Stomach (tissue), 4 donors: ENCODE measurements around the gene PNMA6E.

Experiments used
- CTCF ChIP-seq, 7 experiments: fragments of 450-650 bp in 4 of 7; fragments of 200-600 bp in 3 of 7; sonication (generic) in 3 of 7; IDR thresholded peaks; one replicate each; pipeline ENCODE4 v1.5.1; 2016 to 2019; ENCODE audit warnings: antibody characterized with exemption in 7 of 7, control low read depth in 2 of 7, mild to moderate bottlenecking in 1 of 7
- EP300 ChIP-seq: sonication (generic); formaldehyde crosslinking; IDR thresholded peaks from one replicate; pipeline ENCODE4 v1.6.1; 2017; ENCODE audit warnings: antibody characterized with exemption
- POLR2A ChIP-seq, 4 donors: fragments of 450-650 bp; IDR thresholded peaks; one replicate each; pipeline ENCODE4 v1.6.1; 2016; ENCODE audit warnings: antibody characterized with exemption in 4 of 4, control low read depth in 2 of 4, mild to moderate bottlenecking in 1 of 4, moderate library complexity in 1 of 4

GRCh38 chrX:153380691-153381090 lies 20.5 kb downstream of the PNMA6E start:
- TF ChIP-seq CTCF (IDR thresholded peaks at IDR 0.05), result no peak
- TF ChIP-seq EP300, result no peak
- no peak for TF ChIP-seq POLR2A (IDR thresholded peaks at IDR 0.05)
